Sciatic nerve (tissue), 2 donors: ENCODE measurements around the gene ANKLE1. TPM values are rescaled to one million over a fixed set of nuclear protein-coding genes. Genes with fewer than 3 reads are reported as not detected.

Source experiments
- ATAC-seq: fragments of 200-7000 bp; cut with Tn5 transposase; one replicate; pipeline ENCODE4 v1.9.1; 2020; ENCODE audit warnings: mild to moderate bottlenecking, moderate library complexity
- DNase-seq: peaks from one replicate; pipeline ENCODE4 v3.0.0-alpha.2; 2020; ENCODE audit warnings: low spot score
- intact Hi-C: fragments of 100-400 bp; cut with DNase I; formaldehyde crosslinking; loops from one replicate; pipeline ENCODE4 v1.14.2; 2022
- total RNA-seq: library from RNA; stranded (reverse); fragmentation: NEBNext Ultra II Directional; extraction: Animal tissue kit (Norgen Biotek cat#: 25700); gene quantifications from one replicate; pipeline ENCODE4 v1.2.1, GENCODE V29; 2021
- donor health status: DM: no; HTN: no; CAD: no.
- donor health status: DM: no; HTN: no; CAD: no.

ANKLE1 gene, protein sequence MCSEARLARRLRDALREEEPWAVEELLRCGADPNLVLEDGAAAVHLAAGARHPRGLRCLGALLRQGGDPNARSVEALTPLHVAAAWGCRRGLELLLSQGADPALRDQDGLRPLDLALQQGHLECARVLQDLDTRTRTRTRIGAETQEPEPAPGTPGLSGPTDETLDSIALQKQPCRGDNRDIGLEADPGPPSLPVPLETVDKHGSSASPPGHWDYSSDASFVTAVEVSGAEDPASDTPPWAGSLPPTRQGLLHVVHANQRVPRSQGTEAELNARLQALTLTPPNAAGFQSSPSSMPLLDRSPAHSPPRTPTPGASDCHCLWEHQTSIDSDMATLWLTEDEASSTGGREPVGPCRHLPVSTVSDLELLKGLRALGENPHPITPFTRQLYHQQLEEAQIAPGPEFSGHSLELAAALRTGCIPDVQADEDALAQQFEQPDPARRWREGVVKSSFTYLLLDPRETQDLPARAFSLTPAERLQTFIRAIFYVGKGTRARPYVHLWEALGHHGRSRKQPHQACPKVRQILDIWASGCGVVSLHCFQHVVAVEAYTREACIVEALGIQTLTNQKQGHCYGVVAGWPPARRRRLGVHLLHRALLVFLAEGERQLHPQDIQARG
- total RNA-seq = 1.7 TPM

DNA sequence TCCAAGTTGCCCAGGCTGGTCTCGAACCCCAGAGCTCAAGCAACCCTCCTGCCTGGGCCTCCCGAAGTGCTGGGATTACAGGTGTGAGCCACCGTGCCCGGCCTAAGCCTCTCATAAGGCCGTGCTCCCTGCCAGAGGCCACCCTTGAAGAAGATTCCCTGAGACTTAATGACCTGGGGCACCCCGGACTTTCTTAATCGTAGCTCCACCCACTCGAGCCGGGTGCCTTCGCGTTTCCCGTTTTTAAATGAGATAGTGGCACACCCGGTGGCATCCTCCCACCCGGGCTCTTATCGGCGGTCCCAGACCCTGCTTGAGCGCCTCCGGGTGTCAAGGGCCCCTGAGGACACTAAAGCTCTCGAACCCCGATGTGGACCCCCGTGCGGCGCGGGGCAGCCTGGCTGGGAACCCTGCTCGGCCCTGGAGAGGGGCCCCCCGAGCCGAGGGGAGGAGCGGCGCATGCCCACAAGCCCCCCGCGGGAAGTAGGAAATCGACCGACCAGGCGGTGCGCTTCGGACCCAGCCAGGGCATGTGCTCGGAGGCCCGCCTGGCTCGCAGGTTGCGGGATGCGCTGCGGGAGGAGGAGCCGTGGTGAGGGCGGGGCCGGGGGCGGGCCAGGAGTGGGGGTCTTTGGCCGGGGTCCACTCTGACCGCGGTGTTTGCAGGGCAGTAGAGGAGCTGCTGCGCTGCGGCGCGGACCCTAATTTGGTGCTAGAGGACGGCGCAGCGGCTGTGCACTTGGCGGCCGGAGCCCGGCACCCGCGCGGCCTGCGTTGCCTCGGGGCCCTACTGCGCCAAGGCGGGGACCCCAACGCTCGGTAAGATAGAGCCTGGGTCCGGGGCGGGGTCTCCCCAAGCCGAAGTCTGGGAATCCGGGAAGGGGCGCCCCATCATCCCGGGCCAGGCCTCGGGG, at the start of gene ANKLE1:
ANKLE1 (plus strand) TSS at position 511 of the 914 bp plus-strand sequence; CDS start at position 531, 20 bp downstream.
- DNase-seq (no peak), ATAC-seq (peak; percentile 13)
- intact Hi-C loops = loop anchor here (5.0 kb wide), 1 partner anchor 214 kb away; no protein-coding TSS in a partner anchor

DNA sequence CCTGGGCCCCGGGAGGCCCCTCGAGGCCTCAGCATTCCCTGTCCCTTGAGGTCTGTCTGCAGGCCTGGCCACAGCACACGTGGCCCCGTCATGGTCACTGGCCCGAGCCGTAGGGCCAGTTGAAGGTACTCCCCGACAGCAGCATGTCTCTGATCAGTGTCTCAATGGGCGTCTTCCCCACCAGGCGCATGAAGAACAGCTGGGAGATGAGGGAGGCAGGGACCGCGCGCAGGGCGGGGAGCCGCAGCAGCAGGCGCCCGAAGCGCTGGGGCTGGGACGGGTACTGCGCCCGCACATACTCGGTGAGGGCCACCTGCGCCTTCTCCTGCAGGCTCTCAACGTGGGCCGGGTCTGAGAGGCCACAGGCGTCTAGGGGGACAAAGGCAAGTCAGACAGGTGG, 49.4 kb upstream of the ANKLE1 start:
- no peak for ATAC-seq
- DNase-seq = no peak
- intact Hi-C loops = no loop called here

DNA sequence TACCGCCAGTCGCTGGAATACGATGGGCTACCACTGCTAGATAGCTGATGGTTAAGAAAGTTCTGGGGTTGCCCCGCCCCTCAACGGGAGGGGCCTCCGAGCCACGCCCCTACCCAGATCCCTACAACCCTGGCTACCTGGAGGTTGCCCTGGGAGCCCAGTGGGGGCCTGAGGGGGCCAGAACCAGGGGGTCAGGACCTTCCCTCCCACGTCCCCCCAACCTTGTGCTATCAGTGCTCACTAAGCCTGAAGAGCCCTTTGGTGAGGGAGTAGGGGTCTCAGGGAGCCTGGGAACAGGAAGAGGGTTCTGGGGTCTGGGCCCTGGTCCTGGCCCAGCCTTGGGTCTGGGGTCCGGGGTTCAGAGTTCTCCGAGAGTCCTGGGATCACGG, 46.8 kb upstream of the ANKLE1 start:
- ATAC-seq (peak; percentile 78), DNase-seq (peak; percentile 75)
- intact Hi-C loops = no loop called here

DNA sequence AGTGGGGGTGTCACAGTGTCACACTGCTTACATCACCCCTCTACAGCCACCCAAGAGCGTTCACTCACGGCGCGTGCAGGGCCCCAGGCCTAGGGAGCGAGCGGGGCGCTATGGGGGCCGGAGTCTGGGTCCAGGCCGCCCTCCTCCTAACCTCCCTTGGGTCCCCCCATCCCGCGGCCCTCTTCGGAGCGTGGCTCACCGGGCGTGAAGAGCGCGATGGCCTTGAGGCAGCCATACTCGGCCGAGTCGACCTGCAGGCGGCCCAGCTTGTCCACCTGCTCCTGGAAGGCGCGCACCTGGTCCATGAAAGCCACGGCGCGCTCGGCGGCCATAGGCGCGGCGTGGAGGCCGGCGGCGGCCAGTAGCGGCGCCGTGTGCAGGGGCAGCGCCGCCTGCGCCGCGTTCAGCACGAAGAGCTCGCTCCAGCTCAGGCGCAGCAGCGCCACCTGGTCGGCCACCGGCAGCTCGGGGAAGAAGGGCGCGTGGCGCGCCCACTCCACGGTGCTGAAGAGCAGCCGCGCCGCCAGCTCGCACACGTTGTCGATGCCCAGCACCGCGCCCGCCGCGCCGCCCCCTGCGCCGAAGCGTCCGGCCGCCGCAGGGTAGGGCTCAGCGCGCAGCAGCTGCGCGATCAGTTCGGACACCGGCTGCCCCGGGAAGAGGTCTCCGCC, 46.3 kb upstream of the ANKLE1 start:
- ATAC-seq = peak; percentile 81
- DNase-seq = peak; percentile 84
- intact Hi-C loops = no loop called here

DNA sequence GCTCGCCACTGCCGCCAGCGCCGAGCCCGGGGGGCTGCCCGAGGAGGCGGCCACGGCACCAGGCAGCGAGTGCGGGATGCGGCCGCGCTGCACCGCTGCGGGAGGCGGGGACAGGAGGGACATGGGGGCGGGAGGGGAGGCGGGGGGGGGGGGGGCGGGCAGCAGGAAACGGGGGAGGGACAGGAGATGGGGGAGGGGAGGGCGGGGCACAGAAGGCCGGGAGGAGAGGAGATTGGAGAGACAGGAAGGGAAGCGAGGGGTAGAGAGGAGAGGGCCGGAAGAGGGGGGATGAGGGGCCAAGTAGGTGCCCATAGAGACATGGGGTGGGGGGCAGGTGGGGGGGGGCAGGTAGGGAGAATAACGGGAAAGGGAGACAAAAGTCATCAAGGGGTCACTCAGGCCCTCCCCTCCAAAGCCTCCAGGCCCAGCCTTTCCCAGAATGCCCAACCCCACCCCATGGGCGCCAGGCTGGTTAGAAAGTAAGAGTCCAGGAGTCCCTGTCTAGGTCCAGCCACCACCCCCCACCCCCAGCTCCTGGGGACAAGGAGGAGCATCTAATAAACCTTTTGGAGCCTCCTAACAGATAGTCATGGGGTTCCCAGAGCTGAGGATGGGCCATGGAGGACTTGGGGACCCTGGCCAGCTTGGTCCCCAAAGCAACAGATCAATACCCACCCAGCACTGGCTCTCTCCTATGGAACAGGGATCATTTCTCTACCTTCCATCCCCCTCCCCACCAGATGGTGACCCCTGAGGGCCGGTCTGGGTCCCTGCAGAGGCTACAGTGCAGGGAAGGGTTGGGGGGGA, 45.5 kb upstream of the ANKLE1 start:
- no peak for DNase-seq
- intact Hi-C loops = no loop called here
- ATAC-seq = peak; percentile 25

DNA sequence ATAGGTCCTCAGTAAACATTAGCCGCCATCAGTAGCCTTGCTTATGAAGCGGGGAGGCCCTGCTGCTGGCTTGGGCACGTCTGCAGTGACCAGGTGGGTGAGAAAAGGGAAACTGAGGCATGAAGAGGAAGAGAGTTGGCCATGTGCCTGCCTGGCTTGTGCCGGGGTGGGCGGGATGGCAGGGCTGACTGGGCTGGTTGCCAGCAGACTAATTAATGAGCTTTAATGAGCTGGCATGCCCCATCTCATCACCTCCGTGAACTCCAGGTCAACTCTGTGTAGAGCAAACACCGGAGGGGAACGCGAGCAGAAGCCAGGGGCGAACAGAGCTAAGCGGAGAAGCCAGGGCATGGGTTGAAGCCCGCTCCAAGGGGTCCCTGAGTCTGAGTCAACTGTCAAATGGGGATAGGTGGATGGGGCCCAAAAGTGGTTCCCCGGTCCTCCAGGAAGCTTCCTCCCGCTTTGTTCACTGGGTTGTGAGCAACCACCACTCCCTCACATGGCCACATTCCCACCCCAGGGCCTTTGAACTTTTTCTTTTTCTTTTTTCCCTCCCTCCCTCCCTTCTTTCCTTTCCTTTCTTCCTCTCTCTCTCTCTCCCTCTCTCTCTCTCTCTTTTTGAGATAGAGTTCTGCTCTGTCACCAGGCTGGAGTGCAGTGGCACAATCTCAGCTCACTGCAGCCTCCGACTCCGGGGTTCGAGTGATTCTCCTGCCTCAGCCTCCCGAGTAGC, 44.7 kb upstream of the ANKLE1 start:
- ATAC-seq (no peak), DNase-seq (no peak)
- intact Hi-C loops = no loop called here

DNA sequence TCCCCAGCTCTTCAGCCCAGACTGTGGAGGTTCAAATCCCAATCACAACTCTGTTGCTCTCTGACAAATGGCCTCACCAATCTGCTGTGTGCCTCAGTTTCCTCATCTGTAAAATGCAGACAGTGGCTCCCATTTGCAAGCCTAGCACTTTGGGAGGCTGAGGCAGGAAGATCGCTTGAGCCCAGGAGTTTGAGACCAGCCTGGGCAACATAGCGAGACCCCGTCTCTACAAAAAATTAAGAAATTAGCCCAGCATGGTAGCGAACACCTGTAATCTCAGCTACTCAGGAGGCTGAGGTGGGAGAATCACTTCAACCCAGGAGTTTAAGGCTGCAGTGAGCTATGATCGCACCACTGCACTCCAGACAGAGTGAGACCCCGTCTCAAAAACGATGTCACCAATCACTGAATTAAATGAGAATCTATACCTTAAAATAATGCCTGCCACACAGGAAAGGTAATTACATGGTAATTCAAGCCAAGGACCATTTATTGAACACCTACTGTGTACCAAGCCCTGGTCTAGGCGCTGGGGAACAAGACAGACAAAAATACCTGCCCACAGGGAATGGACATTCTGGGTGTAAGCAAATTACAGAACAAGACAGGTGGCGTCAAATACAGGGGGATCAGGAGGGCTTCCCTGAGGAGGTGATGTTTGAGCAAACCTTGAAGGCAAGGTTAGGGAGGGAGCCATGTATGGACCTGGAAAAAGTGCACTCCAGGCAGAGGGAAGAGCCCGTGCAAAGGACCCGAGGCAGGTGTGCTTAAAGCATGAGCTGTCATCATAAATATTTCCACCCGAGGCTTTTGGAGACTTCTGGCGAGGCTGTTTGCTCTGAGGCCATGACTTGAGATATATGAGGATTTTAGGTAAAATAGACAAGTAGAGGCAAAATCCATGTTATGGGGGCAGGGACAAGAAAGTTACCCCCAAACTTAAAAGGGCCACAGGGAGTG, 43.7 kb upstream of the ANKLE1 start:
- intact Hi-C loops = no loop called here
- ATAC-seq (no peak), DNase-seq (no peak)

DNA sequence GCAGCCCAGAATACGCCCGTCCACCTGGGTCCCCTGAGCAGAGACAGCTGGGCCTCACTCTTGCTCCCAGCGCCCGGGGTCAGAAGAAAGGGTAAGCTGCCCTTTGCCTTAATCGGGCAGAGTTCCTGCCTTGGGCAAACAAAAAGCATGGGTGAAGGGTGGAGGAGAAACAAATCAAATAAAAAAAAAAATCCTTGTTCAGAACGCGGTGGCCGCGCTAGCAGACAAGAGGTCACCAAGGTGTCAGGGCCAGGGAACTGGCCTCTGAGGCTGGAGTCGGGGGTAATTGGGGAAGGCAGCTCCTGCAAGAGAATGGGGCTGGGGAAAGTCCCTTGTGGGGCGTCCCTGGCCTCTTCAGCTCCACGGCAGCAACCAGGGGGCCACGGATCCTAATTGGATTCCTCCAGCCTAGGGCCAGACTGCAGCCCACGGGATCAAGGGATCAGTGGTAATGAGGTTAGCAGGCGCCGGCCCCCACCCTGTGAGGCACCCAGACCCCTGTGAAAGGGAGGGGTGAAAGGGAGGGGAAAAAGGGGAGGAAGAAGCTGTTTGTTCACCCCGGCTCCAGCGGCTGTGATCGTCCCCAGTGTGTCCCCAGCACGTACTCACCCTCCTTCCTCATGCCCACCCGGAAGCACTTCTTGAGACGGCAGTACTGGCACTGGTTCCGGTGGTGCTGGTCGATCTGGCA, 41.5 kb upstream of the ANKLE1 start:
- intact Hi-C loops = no loop called here
- DNase-seq = no peak
- ATAC-seq = no peak

DNA sequence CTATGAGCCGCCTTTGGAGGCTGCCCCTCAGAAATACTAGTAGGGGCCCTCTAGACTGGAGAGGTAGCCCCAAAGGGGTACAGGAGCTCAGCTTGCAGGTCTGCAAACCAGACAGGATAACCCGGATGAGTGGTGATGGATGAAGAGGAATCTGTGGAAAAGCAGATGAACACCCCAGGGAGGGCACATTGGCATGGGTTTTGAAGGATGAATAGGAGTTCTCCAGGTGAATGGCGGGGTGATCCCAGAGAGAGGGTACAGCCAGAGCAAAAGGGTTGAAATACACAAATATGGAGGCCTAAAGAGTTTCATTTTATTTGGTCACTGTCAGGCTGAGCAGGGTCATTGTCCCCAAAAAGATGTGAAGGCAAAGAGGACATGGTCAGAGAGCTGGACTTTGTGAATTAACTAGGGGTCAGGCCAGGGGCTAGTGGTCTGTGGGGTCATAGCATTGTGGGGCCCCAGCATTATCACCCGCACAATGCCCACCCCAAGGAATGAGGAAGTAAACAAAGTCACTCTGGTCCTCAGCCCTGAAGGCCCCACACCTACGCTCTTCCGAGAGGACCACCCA, 40.8 kb upstream of the ANKLE1 start:
- DNase-seq (no peak), ATAC-seq (no peak)
- intact Hi-C loops = no loop called here

DNA sequence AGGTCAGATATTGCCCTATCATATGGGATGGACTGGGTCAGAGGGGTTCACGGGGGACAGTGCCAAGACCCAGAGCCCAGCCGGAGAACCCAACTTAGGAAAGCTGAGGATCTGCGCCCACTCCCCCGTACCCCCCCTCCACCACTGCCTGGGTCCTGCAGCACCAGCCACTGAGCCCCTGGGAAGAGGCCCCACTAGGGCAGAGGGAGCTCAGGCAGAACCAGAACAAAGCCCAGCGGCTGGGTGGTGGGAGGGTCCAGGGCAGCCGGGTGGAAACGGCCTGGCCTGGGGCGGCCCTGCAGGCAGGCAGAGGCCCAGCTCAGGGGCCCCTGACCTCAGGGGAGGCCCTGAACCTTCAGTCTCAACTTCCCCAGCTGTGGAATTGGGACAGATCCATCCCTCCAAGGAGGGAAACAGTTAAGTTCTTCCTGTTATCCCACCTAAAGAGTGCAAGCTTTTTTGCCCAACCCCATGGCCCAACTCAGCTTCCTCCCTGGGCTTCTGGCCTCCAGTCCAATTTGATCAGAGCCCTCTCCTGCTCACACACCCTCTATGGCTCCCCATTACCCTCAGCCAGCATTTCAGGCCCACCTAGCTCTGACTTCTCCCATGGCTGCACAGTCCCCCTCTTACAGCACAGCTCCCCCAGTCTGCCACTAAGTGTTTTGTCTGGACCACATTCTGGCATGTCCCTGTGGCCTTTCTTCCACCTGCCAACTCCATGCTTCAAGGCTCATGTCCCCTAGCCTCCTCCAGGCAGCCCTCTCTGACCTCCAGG, 39.1 kb upstream of the ANKLE1 start:
- ATAC-seq = no peak
- DNase-seq = no peak
- intact Hi-C loops = no loop called here

DNA sequence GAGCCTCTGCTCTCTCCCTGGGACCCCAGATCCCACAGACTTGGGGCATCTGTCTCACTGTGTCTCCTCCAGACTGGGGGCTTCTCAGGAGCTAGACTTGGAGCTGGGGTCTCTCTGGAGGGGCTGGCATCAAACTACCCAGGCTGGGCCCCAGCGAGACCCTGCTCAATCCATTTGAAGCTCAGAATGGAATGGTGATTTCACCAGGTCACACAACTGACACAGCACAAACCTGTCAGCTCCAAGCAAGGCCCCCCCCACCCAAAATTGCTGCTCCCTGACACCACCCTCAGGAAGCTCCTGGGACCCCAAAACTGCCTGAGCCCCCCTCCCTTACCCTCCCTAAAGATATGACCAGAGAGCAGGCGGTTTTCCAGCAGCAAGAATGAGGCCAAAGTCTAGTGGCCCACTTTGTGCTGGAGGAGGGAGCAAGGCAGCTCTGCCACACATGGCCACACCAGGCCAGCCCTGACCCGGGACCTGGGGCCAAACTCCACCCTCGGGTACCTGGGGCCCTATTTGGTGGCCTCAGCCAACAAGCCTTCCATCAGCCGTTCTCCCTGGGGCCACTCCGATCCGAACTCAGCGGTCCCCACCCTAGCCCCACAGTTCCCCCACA, 38.4 kb upstream of the ANKLE1 start:
- DNase-seq (no peak), ATAC-seq (no peak)
- intact Hi-C loops = no loop called here

DNA sequence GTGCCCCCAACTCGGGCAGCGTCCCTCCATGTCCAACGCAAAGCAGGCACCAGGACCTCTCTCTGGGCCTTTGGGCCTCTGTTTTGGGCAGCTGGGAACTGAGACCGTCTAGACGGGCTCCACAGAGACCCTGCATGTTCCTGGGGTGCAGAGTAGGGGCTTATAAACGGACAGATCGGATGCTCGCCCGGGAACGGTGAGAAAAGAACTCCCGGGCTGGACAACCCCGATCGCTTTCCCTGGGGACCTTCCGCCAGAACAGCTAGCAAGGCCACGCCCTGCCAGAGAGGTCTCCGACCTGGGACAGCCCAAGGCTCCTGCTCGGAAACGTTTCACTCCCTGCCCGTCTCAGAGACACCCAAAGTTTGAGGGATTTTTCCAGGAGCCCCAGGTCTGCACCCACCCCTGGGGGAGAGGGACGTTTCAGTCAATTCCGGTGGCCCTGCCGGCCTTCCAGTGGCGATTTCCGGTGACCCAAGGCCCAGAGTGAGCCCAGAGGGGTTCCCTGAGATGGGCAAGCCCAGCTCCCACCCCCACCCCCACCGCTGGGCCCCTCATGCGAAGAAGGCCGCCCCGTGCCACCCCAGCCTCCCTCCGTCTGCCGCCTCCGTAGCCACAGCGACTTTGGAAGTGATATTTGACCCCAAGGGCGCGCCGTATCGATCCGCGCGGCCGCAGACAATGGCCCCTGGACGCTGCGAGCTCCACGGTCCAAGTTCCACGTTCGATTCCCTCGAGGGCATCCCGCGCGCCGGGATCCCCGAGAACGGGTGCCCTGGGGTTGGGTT, 37.7 kb upstream of the ANKLE1 start:
- DNase-seq = peak; percentile 72
- intact Hi-C loops = no loop called here
- peak; percentile 37 for ATAC-seq

DNA sequence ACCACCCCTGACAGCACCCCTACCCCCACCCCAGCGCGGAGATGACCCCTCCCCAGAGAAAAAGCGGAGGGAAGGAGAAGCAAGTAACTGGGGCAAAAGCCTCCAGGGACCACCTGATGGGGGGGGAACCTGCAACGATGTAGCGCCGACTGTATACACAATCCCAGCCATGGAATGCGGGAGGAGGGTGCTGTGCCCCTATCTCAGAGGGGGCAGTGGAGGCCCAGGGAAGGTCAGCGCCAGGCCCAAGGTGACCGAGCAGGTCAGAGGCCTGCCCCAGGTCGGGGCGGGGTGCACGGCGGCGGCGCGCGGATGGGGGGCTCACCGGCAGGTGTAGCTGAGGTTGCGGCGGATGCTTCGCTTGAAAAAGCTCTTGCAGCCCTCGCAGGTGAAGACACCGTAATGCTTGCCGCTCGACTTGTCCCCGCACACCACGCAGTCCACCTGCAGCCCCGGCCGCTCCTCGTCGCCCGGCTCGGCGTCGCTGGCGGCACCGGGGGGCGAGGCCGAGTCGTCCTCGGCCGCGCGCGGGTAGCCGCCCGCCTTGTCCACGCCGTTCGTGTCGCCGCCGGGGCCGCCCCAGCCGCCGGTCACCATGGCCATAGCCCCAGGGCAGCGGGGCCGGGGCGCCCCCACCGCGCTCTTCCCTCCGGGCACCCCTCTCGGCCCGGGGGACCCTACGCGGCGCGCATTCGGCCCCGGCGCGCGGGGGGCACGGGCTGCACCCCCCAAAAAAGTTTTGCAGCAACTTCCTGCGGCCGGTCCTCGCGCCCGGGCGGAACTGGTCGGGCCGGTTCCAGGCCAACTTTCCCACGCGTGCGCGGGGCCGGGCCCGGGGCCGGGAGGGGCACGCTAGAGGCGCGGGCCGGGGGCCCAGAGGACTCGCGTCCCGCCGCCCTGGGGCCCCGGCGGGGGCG, 36.8 kb upstream of the ANKLE1 start:
- ATAC-seq (no peak), DNase-seq (peak; percentile 71)
- intact Hi-C loops = no loop called here
